Measurements from ENCODE around the gene SLC29A3.

The SLC29A3 gene

GRCh38 chr10:71374481-71375233 is 55.6 kb downstream of the SLC29A3 start:
- FAIRE-seq: no peak

GRCh38 chr10:71375952-71376351 is 56.9 kb downstream of the SLC29A3 start:
- FAIRE-seq: no peak

- no peak for FAIRE-seq
Observed at GRCh38 chr10:71378336-71379117, 59.5 kb downstream of the SLC29A3 start.

- no peak for FAIRE-seq
Observed at GRCh38 chr10:71379118-71379766, 60.2 kb downstream of the SLC29A3 start.

- FAIRE-seq: no peak
Observed at GRCh38 chr10:71380841-71381240, 61.8 kb downstream of the SLC29A3 start.

GRCh38 chr10:71381611-71382010 is 62.6 kb downstream of the SLC29A3 start:
- FAIRE-seq: no peak

GRCh38 chr10:71382028-71382427 is 63.0 kb downstream of the SLC29A3 start:
- no peak for FAIRE-seq

GRCh38 chr10:71382757-71383156 is 63.7 kb downstream of the SLC29A3 start:
- no peak for FAIRE-seq

GRCh38 chr10:71383972-71384687 is 65.1 kb downstream of the SLC29A3 start:
- FAIRE-seq: no peak

GRCh38 chr10:71388171-71388570 is 69.1 kb downstream of the SLC29A3 start:
- no peak for FAIRE-seq

- no peak for FAIRE-seq
Observed at GRCh38 chr10:71388583-71389310, 69.7 kb downstream of the SLC29A3 start.

- no peak for FAIRE-seq
Observed at GRCh38 chr10:71389768-71390460, 70.9 kb downstream of the SLC29A3 start.

GRCh38 chr10:71390461-71390835 is 71.4 kb downstream of the SLC29A3 start:
- FAIRE-seq: no peak

GRCh38 chr10:71390921-71391690 is 72.0 kb downstream of the SLC29A3 start:
- FAIRE-seq: no peak

- no peak for FAIRE-seq
Observed at GRCh38 chr10:71391701-71392100, 72.6 kb downstream of the SLC29A3 start.

- FAIRE-seq: no peak
Observed at GRCh38 chr10:71392292-71392691, 73.2 kb downstream of the SLC29A3 start.

- FAIRE-seq: no peak
Observed at GRCh38 chr10:71392791-71393781, 74.0 kb downstream of the SLC29A3 start.

- no peak for FAIRE-seq
Observed at GRCh38 chr10:71393841-71394475, 74.9 kb downstream of the SLC29A3 start.

GRCh38 chr10:71394926-71395562 is 76.0 kb downstream of the SLC29A3 start:
- FAIRE-seq: no peak

Measured in TTC549 (cell line).